GM21423 (cell line): ENCODE results near the gene N4BP2L2.

Experiments used
- ATAC-seq: cut with Tn5 transposase; IDR thresholded peaks from one replicate; pipeline ENCODE4 v1.9.1; 2021; ENCODE audit warnings: mild to moderate bottlenecking, moderate library complexity; ENCODE audit not compliant: unreplicated experiment

Gene N4BP2L2

DNA sequence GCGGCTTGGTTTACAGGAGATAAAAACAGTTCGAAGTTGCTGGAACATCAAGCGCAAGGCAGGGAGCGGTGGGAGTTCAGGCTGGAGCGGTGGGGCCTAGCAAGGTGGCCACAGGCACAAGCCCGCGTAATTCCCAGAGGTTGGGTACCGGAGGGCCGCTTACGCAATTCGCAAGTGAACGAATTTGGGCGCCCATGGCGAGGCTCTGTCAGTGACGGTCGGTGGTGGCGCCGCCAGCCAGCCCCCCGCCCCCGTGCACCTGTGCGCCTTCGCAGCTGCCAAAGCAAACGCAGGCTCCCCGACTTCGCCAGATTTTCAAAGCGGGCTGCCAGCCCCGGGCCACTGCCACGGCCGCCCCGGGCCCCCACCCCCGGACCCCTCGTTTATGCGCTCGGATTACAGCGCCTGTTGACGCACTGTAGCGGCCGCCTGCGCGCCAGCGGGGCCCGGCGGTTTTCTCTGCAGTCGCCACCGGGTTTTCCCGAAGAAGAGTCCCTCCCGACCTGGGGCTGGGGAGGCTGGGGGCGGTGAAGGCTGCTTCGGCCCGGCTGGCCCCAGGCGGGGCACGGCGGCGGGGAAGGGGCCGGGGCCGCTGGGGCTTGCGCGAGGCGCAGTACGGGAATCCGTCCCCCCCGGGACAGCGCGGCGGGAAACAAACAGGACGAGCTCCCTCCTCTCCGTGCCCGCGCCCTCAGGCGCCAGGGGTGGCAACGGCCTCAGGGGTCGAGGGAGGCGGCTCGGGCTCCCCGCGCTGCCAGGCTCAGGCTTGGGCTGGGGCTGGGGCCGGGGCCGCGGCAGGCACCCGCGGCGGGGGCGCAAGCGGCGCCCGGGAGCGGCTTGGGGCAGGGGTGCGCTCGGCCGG lies 111.4 kb downstream of the N4BP2L2 start:
- ATAC-seq: peak; percentile 13

DNA sequence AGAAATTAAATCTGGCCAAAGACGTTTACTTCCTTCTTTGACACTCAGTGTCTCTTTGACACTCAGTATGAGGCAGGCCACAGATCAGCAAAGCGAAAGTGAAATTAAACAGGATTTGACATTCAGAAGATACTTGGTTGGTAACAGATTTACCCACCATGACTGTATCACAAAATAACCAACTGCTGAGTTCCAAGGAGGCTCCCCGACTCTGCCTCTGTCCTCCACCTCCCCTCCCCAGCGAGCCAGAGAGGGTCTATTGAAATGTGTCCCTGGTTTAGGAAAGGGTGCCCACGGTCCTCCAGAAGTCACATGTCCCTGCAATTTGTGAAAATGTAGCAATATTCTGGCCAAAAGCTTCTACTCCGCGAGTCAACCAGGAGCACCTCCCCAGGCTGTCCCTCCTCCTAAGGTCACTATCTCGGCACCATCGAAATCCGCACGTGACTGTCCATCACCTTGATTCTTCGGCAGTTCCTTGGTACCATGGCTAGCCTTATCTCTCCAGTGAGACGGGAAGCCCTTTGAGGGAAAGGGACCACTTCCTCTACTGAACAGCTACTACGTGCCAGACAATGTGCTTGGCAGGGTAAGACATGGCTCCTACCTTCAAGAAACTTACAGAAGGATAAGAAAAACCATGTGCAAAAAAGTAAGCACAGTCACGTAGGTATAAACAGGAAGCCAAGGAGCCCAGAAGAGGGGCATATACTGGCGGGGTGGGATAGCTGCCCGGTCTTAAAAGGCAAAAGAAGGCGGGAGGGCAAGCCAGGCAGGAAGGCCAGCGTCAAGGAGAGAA lies 112.2 kb downstream of the N4BP2L2 start:
- peak; percentile 32 for ATAC-seq

DNA sequence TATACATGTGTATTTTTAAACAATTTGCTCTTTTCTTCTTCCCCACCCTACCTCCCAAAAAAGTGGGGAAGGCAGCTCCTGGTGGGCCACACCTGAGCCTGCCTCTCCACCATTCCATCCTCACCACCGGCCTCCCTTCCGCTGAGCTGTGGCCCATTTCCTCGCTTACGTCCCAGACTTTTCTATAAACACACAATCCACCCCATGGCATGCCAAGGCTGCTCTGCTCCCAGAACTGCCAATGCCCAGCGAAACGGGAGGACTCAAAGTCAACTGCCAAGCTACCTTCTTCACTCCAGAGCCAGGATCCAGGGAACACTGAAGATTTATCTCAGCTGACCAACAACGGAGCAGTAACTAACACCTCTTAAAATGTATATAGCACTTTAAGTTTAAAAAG lies 113.4 kb downstream of the N4BP2L2 start:
- no peak for ATAC-seq

DNA sequence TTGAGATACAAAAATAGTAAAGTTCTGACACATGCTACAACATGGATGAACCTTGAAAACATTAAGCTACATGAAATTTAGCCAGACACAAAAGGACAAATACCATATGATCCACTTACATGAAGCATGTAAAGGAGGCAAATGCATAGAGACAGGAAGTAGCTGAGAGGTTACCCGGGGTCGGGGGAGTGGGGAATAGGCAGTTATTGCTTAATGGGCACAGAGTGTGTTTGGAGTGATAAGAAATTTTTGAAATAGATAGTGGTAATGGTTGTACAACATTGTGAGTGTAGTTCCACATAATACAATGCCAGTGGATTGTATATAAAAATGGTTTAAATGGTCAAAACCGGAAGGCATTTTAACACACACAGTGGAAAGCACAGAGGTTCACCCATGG lies 115.0 kb downstream of the N4BP2L2 start:
- no peak for ATAC-seq

DNA sequence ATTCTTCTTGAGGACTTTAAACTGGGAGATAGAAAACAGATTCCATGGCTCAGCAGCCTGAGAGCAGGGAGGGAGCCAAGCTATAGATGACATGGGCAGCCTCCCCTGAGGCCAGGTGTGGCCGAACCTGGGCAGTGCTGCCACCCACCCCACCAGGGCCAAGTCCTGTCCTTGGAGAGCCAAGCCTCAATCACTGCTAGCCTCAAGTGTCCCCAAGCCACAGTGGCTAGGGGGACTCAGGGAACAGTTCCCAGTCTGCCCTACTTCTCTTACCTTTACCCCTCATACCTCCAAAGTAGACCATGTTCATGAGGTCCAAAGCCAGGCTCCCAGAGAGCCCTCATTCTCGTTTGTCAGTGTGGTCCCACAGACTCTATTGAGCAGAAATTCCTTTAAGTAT lies 118.7 kb downstream of the N4BP2L2 start:
- no peak for ATAC-seq

DNA sequence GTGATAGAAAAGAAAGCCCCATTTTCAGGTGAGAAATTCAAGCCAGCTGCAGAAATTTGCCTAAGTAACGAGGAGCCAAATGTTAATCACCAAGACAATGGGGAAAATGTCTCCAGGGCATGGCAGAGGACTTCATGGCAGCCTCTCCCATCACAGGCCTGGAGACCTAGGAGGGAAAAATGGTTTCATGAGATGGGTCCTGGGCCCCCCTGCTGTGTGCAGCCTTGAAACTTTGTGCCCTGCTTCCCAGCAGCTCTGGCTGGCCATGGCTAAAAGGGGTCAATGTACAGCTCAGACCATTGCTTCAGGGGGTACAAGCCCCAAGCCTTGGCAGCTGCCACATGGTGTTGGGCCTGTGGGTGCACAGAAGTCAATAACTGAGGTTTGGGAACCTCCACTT lies 120.6 kb downstream of the N4BP2L2 start:
- no peak for ATAC-seq

DNA sequence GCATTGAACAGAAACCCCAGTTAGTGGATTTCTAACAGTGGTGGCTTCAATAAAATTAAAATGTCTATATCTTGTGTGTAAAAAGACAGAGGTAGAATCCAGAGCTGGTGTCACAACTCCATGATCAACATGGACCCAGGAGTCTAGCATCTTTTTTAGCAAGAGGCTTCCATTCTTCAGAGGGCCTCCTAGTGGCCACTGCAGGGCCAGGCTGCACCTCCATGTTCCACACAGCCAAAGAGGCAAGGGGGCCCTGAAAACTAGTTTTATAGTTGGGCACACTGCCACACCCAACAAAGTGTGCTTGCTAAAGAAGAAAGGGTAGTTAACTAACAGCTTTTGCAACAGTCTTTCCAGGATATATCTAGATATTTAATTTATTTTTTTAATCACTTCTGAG lies 123.6 kb downstream of the N4BP2L2 start:
- ATAC-seq: no peak

DNA sequence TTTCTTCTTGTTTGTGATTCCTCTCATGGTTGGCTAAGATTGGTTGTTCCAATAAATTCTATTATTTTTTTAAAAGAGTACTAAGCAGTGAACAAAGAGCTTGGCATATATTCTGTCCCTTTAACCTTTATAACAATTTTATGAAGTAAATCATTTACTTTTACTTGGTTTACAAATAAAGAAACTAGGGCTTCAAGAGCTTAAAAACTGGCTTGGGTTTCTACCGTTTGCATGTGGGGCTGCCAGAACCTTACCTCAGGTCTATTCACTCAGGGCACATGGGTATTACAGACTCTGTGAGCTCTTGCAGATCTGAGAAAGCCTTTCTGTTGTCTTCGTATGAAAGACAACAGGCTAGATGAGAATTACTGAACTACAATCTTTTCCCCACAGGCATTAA lies 124.0 kb downstream of the N4BP2L2 start:
- no peak for ATAC-seq

DNA sequence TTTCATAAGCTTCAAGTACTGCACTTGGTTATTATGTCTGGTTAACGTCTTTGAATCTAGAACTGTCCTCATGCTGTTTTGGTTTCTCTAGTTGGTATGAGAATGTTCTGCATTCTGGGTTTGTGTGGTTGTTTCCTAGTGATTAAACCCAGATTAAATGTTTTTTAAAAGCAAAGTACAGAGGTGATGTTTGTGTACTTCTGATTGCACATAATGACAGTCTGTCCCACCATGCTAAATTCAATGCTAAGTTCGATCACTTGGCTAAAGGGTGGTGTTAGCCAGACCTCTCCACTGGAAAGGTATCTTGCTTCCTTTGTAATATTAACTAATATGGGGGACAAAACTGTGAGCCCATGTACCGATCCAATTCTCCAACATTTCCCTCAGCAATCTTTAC lies 125.3 kb downstream of the N4BP2L2 start:
- no peak for ATAC-seq

DNA sequence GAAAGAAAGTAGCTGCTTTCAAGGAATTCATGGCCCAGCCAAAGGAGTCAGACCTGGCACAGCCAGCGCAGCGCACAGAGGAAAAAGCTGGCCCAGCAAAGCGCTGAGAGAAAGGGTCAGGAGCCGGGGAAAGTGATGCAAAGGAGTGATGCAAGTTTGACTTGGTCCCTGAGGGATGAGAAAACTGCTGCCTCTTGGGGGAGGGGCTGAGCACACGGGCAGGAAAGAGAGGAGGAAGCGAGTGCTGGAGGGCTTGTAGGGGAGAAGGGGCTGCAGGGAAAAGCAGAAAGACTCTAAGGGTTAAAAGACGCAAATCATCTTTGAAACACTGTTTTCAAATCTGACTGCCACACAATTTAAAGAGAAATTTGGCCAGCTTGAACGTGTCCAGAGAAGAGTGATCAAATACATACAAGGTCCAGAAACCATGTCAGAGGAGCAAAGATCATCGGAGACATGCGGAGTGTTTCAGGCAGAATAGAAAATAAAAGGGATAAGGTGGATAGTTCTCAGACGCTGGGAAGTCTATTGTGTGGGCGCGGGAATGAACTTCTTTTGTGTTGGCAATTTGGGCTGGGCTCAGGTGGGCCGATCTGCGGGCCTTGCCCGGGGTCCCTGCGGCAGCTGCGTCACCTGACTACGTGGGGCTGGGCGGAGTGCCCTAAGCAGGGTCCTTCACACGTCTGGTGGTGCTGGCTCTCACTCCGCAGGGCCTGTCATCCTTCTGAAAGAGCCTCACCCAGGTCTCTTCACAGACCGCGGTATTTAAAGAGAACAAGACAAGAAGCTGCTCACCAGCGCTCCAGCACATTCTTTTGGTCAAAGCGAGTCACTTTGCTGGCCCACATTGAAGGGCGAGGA lies 128.8 kb downstream of the N4BP2L2 start:
- ATAC-seq: no peak

DNA sequence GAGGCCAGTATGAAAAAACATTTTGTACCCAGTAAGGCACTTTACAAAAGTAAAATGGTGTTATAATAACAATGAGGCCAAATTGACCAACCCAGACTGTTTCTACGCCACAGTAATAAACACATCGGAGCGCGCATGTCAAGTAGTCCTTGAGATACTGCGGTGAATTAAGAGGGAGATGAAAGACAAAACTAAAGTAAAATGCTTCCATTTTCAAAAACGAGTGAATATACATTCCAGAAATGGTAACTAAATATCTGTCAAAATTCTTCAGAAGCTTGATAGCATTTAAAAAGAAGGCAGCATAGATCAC lies 129.6 kb downstream of the N4BP2L2 start:
- no peak for ATAC-seq

DNA sequence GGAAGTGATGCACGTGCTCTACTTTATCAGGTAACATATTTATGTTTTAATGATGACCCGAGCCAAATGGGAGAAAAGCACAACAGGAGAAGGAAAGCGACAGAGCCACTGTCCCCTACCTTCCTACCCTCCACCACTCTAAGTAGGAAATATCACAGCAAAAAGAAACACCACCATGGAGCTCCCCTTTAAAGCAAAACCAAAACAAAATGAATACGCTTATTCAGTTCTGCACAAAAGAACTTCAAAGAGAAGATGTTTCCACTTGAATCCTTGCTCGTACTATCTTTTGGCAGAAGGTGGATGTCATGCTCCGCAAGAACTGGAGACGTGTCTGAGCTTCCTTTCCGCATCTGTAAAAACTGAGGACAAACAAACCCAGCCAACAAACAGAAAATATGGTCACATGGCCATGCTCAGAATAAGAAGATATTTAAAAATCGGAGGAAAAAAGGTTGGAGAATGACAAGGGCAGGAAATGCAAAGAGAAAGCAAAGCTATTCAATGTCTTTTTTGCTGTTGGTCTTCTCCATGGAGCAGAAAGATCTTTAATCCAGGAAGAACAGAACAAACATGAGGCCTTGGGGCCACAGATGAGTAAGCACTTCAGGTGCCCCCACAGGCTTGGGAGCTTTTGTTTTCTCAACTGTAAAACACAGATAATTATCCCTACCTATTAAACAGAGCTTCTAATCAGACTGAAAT lies 130.1 kb downstream of the N4BP2L2 start:
- no peak for ATAC-seq

DNA sequence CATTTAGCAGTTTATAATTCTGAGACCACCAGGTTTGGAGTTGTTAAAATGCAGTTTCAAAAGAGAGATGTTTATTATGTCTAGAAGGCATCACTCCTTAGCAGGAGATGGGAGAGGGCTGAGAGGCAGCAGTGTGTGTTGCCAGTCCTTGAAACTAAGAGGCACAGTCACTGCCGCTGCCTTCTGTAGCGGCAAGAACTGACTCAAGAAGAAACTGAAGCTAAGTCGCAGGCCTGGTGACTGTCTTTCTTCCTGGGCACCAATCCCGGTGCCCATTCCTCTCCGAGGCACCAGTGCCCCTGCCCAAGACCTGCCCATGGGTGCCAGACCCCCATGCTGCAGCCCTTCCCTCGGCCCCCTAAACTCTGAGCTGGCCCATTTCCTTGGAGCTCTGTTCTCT lies 130.7 kb downstream of the N4BP2L2 start:
- ATAC-seq: no peak

DNA sequence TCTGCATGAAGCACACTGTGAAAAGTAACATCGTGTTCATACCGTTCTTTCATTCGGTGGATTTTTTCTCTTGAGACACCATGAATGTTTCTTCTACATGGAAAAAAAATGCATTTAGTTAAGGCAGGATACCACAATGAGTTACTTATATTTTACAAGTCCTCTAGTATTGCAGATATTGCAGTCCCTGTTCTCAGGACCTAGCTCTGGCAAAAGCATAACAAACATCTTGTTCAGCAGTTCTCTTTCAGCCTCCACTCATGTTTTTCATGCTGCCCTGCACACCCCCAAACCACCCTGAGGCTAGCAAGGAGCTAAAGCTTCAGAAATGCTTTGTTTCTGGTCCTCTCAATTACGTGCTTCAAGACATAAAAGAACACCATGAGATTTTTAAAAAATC lies 135.5 kb downstream of the N4BP2L2 start:
- ATAC-seq: no peak

DNA sequence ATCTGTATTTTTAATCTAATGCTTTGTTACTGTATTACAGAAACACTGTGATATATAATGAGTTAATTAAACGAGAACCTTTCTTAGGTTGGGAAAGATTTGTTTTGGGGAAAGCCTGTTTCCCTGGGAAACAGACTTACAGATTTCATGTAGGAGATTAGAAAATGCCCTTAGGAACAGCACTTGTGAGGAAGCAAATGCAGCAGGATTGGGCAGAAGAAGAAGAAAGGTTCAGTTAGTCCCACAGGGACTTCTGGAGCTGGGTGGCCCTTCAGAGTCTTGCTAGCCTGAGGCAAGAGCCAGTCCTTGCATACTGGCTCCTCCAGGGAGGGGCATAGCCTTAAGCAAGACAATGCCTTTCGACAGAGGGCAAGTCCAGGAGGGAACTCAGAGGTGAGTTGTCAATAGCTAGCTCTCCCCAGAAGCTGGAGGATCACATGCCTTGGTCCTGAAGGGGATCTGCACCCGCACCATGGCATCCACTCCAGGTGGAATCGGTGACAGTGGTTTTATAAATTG lies 147.4 kb downstream of the N4BP2L2 start:
- no peak for ATAC-seq

DNA sequence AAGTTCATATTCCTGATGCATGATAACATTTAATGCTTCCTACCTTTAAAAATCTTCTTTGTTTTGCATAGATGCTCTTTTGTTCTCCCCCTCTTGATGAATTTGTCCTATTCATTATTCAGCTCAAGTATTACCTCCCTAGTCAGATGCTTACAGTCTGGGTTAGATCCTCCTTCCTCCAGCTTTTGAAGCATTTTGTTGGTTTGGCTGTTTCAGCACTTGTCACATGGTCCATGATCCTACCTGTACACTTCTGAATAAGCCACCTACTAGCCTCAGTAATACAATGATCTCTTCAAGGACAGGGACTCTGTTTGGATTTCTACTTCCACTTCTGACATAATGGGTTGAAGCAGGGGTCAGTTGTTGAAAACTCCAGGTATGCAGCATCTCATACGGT lies 148.1 kb downstream of the N4BP2L2 start:
- no peak for ATAC-seq

DNA sequence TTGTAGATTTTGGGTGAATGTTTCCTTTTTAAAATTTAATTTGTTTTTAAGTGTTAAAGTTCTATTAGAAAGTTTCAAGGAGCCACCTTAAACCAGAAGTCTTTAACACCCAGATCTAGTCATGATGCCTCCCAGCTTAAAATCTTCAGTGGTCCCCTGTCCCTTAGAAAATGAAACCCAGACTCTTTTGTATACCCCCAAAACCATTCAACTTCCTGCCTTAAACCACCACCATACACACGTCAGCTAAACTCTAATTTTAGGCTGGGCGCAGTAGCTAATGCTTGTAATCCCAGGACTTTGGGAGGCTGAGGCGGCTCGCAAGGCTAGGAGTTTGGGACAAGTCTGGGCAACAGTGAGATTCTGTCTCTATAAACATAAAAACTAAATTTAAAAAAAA lies 148.5 kb downstream of the N4BP2L2 start:
- peak; percentile 82 for ATAC-seq

DNA sequence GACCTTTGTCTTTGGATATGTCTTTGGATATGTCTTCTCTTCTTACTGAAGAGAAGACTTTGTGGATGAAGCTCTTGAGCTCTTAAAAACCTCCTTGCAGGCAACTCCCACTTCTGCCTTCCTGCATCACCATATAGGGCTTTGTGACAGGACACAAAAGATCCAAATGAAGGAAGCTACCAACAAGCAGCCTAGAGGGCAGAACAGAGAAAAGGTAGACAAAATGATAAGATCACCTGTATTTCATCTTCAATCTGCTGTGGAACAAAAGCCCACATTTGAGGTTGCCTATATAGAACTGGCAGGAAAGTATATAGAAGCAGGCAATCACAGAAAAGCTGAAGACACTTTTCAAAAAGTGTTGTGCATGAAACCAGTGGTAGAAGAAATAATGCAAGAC lies 153.2 kb downstream of the N4BP2L2 start:
- ATAC-seq: no peak

DNA sequence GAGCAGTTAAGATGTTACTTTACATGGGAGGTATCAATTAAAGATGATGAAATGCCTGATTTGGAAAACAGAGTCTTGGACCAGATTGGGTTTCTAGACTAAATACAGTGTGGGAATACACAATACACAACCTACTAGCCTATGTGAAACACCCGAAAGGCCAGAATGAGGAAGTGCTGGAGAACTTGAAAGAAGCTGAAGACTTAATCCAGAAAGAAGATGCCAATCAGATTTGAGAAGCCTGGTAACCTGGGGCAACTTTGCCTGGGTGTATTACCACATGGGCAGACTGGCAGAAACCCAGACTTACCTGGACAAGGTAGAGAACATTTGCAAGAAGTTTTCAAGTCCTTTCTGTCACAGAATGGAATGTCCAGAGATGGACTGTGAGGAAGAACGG lies 153.9 kb downstream of the N4BP2L2 start:
- ATAC-seq: no peak

DNA sequence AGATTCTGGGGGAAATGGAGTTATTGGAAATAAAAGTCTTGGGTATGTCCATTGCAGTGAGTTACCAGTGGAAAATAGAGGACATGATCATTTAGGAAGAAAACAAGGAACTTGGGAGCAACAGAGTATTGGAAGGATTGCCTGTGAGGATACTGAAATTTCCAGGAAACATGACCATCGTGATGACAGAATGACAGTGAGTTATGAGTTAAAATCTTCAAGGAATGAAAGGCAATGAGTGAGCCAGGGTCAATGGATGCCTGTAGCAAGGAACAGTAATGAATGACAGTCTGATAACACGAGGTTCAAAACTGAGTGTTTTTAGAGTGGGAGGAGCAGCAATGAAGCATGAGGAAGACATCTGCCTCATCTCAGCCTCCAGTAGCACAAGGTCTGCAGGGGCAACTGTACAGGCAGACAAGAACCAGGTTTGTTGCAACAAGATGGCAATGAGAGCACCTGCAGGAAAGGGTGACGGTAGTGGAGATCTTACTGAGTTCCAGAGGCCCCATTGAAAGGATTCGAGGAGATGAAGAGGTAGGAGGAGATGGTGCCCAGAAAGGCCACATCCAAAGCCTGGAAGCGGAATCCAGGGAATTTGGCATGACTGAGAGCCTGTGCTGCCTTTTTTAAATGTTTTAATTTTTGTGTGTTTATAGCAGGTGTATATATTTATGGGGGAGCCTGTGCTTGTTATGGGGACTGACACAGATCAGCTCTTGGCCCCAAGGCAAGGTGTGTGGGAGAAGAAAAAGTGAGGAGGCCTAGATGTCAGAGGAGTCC lies 154.6 kb downstream of the N4BP2L2 start:
- ATAC-seq: no peak
